Measurements from ENCODE around the gene KCNK15. TPM values are rescaled to one million over a fixed set of nuclear protein-coding genes. Genes with fewer than 3 reads are reported as not detected.
A peak's percentile ranks its signal among the peaks of the same experiment; 100 is the strongest.

KCNK15 gene
- total RNA-seq, 3 donors from 2014 or later (not counting 1 experiment from before 2014, with no cell fraction given), result not detected

DNA sequence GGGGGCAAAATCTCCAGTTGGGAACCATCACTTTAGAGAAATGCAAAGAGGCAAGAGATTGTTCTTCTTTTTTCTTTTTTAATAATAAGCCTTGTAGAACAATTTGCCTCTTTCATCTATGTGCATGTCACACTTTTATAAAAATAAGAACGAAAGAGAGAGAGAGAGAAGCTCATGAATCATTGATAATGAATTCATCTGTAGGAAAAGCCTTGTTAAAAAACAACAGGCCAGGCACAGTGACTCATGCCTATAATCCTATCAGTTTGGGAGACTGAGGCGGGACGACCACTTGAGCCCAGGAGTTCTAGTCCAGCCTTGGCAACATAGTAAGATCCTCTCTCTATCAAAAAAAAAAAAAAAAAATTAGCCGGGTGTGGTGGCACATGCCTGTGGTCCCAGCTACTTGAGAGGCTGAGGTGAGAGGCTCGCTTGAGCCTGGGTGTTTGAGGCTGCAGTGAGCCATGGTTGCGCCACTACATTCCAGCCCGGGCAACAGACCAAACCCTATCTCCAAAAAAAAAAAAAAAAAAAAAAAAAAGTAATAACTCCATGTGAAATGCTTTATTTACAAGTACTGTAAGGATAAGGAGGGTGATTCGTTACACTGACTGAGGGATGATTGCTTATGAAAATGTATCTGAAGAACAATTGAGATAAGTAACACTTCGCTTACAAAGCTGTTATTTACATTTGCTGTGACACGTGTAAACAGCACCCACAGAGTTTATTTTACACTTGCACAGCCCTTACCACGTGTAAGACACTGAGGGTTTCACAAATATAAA is 24.5 kb upstream of the KCNK15 start:
- Mint-ChIP-seq H3K4me1 (peaks cover 0 to 10% of the 10 kb centered on the region in 2 donors), H3K36me3 (no peaks in the 10 kb centered on the region), H3K9me3 (no peaks in the 10 kb centered on the region), H3K27ac (peak overlapping the region in 1 of 2 donors; percentile 18), H3K27me3 (ENCODE audit: low read depth in 2 of 2) (peaks cover 0 to 6% of the 10 kb centered on the region in 2 donors), H3K4me3 (no peak overlapping the region)
- peak; percentile 49 to 83 (median 78) for ATAC-seq
- 61% methylated on average over 7 of the region's 11 CpGs for WGBS (ENCODE audit: insufficient coverage)
- H3K27me3 ChIP-seq (ENCODE audit: control insufficient read depth, insufficient read depth, low read length), result no peaks in the 10 kb centered on the region
- no peaks in the 10 kb centered on the region for H3K36me3 ChIP-seq (ENCODE audit: control insufficient read depth, insufficient read depth, low read length)
- H3K9me3 ChIP-seq (ENCODE audit: control insufficient read depth, insufficient read depth, low read length), result no peaks in the 10 kb centered on the region
- no peak overlapping the region for H3K4me3 ChIP-seq (ENCODE audit: low read length)
- no peak overlapping the region for H3K27ac ChIP-seq (ENCODE audit: low read length)
- TF ChIP-seq, protein P1, sequence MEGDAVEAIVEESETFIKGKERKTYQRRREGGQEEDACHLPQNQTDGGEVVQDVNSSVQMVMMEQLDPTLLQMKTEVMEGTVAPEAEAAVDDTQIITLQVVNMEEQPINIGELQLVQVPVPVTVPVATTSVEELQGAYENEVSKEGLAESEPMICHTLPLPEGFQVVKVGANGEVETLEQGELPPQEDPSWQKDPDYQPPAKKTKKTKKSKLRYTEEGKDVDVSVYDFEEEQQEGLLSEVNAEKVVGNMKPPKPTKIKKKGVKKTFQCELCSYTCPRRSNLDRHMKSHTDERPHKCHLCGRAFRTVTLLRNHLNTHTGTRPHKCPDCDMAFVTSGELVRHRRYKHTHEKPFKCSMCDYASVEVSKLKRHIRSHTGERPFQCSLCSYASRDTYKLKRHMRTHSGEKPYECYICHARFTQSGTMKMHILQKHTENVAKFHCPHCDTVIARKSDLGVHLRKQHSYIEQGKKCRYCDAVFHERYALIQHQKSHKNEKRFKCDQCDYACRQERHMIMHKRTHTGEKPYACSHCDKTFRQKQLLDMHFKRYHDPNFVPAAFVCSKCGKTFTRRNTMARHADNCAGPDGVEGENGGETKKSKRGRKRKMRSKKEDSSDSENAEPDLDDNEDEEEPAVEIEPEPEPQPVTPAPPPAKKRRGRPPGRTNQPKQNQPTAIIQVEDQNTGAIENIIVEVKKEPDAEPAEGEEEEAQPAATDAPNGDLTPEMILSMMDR (IDR thresholded peaks at IDR 0.05), result no peak
- intact Hi-C loops (cut with micrococcal nuclease), result no loop called here
- no peaks in the 10 kb centered on the region for H3K4me1 ChIP-seq (ENCODE audit: control insufficient read depth, insufficient read depth, low read length)
- DNase-seq, result no peak

DNA sequence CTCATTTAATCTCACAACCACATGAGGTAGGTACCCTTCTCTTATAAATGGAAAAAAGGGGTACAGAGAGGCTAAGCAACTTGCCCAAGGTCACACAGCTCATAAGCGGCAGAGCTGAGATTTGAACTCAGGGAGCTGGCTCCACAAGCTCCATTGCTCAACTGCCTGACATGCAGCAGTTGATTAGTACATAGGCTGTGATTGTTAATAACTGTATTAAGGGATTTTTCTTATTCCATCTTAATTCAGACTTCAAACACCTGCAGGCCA is 23.9 kb upstream of the KCNK15 start:
- H3K27ac Mint-ChIP-seq, result peak overlapping the region in 1 of 2 donors; percentile 18
- H3K9me3 ChIP-seq (ENCODE audit: control insufficient read depth, insufficient read depth, low read length), result no peaks in the 10 kb centered on the region
- WGBS (ENCODE audit: insufficient coverage), result 83% methylated on average over 1 of the region's 1 CpG

DNA sequence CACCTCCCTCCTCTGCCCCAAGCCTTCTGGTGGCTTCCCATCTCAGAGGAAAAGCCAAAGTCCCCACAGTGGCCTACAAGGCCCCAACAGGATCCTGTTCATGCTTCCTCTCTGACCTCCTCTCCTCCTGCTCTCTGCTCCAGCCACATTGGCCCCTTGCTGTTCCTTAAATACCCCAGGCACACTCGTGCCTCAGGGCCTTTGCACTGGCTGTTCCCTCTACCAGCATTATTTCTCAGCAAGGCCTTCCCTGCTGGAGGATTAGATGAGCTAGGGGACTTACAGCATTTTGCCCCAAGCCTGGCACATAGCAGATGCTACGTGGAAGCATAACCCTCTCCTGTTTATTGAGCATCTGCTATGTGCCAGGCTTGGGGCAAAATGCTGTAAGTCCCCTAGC is 22.7 kb upstream of the KCNK15 start:
- Histone ChIP-seq H3K36me3 (ENCODE audit: control insufficient read depth, insufficient read depth, low read length) (no peaks in the 10 kb centered on the region), H3K27ac (ENCODE audit: low read length) (no peak overlapping the region), H3K9me3 (ENCODE audit: control insufficient read depth, insufficient read depth, low read length) (no peaks in the 10 kb centered on the region), H3K27me3 (ENCODE audit: control insufficient read depth, insufficient read depth, low read length) (no peaks in the 10 kb centered on the region), H3K4me1 (ENCODE audit: control insufficient read depth, insufficient read depth, low read length) (no peaks in the 10 kb centered on the region), H3K4me3 (ENCODE audit: low read length) (no peak overlapping the region)
- DNase-seq, result no peak
- Mint-ChIP-seq H3K27me3 (ENCODE audit: low read depth in 2 of 2) (peaks cover 0 to 6% of the 10 kb centered on the region in 2 donors), H3K36me3 (no peaks in the 10 kb centered on the region), H3K4me1 (peaks cover 0 to 10% of the 10 kb centered on the region in 2 donors), H3K27ac (no peak overlapping the region), H3K4me3 (no peak overlapping the region), H3K9me3 (no peaks in the 10 kb centered on the region)
- intact Hi-C loops (cut with micrococcal nuclease), result no loop called here
- WGBS (ENCODE audit: insufficient coverage), result 63% methylated on average over 2 of the region's 2 CpGs
- TF ChIP-seq, protein P1 (IDR thresholded peaks at IDR 0.05), result no peak
- ATAC-seq, result no peak

More for the DNA sequence above, 23.9 kb upstream of the KCNK15 start:
- H3K27me3 Mint-ChIP-seq (ENCODE audit: low read depth in 2 of 2), result peaks cover 0 to 6% of the 10 kb centered on the region in 2 donors
- Histone ChIP-seq H3K27ac (ENCODE audit: low read length) (no peak overlapping the region), H3K36me3 (ENCODE audit: control insufficient read depth, insufficient read depth, low read length) (no peaks in the 10 kb centered on the region), H3K27me3 (ENCODE audit: control insufficient read depth, insufficient read depth, low read length) (no peaks in the 10 kb centered on the region), H3K4me1 (ENCODE audit: control insufficient read depth, insufficient read depth, low read length) (no peaks in the 10 kb centered on the region), H3K4me3 (ENCODE audit: low read length) (no peak overlapping the region)
- H3K9me3 Mint-ChIP-seq, result no peaks in the 10 kb centered on the region
- no peak overlapping the region for H3K4me3 Mint-ChIP-seq
- intact Hi-C loops (cut with micrococcal nuclease), result no loop called here
- H3K4me1 Mint-ChIP-seq, result peaks cover 0 to 10% of the 10 kb centered on the region in 2 donors
- TF ChIP-seq, protein P1 (IDR thresholded peaks at IDR 0.05), result no peak
- ATAC-seq (no peak), DNase-seq (no peak)
- H3K36me3 Mint-ChIP-seq, result no peaks in the 10 kb centered on the region

DNA sequence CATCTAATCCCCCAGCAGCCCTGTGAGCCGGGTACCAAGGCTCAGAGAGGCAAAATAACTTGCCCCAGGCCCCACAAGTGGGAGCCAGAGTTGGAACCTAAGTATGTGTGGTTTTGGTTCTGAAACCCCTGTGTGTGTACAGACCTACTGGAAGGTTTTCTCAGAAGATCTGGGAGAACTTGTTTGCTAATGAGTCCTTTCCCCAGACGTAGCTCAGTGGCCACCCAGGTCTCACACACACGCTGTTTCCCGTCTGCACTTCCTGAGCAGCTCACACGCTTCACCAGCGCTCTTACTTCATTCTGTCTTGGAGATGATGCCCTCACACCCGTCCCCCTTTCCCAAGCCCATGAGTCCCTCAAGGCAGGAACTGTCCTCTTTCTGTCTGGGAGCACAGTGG is 22.3 kb upstream of the KCNK15 start:
- Mint-ChIP-seq H3K36me3 (no peaks in the 10 kb centered on the region), H3K27ac (no peak overlapping the region)

More for the DNA sequence above, 22.3 kb upstream of the KCNK15 start:
- intact Hi-C loops (cut with micrococcal nuclease), result no loop called here
- Histone ChIP-seq H3K4me3 (ENCODE audit: low read length) (no peak overlapping the region), H3K9me3 (ENCODE audit: control insufficient read depth, insufficient read depth, low read length) (no peaks in the 10 kb centered on the region), H3K4me1 (ENCODE audit: control insufficient read depth, insufficient read depth, low read length) (no peaks in the 10 kb centered on the region), H3K27ac (ENCODE audit: low read length) (no peak overlapping the region), H3K27me3 (ENCODE audit: control insufficient read depth, insufficient read depth, low read length) (no peaks in the 10 kb centered on the region), H3K36me3 (ENCODE audit: control insufficient read depth, insufficient read depth, low read length) (no peaks in the 10 kb centered on the region)
- H3K9me3 Mint-ChIP-seq, result no peaks in the 10 kb centered on the region
- no peak overlapping the region for H3K4me3 Mint-ChIP-seq
- peak in 1 of 3 donors; percentile 27 for ATAC-seq
- 28% methylated on average over 6 of the region's 7 CpGs for WGBS (ENCODE audit: insufficient coverage)
- TF ChIP-seq, protein P1 (IDR thresholded peaks at IDR 0.05), result no peak
- DNase-seq, result no peak
- H3K27me3 Mint-ChIP-seq (ENCODE audit: low read depth in 2 of 2), result peaks cover 0 to 6% of the 10 kb centered on the region in 2 donors
- H3K4me1 Mint-ChIP-seq, result peaks cover 0 to 10% of the 10 kb centered on the region in 2 donors

Data from natural killer cell (primary cell).